ENCODE results near the gene SHE. TPM values are rescaled to one million over a fixed set of nuclear protein-coding genes. Genes with fewer than 3 reads are reported as not detected.

Gene SHE
- total and polyA plus RNA-seq, 2 experiments from 2014 or later: 0.23 to 0.69 TPM

GRCh38 chr1:154481053-154481452 is 21.2 kb downstream of the SHE start:
- TF ChIP-seq ZNF114 (CRISPR knock-in tag; IDR thresholded peaks at IDR 0.05): no peak
- peak; percentile 20 to 25; a peak in 3 of 4 replicates for TF ChIP-seq CTCF (conservative IDR thresholded peaks at IDR 0.05; ENCODE audit: low read depth in 2 of 2)
- TF ChIP-seq EZH2phosphoT487 (IDR thresholded peaks at IDR 0.05; ENCODE audit: unreplicated experiment): no peak
- no peak for TF ChIP-seq REST (IDR thresholded peaks at IDR 0.05; ENCODE audit: unreplicated experiment)
- Histone ChIP-seq H3K4me1 (ENCODE audit: insufficient read depth) (peaks cover 8% of the 10 kb centered on the region), H4K20me1 (replicated peaks; ENCODE audit: insufficient read depth) (no peaks in the 10 kb centered on the region), H3K36me3 (ENCODE audit: insufficient read depth) (no peaks in the 10 kb centered on the region), H3K4me3 (no peak overlapping the region), H3K27ac (ENCODE audit: low read depth) (no peak overlapping the region), H3K27me3 (ENCODE audit: insufficient read depth) (no peaks in the 10 kb centered on the region), H3F3A (replicated peaks; ENCODE audit: low read depth) (no peaks in the 10 kb centered on the region), H3K4me2 (no peak overlapping the region), H3K9me2 (ENCODE audit: insufficient read depth) (no peaks in the 10 kb centered on the region), H2AFZ (no peak overlapping the region), H3K79me2 (replicated peaks; ENCODE audit: insufficient read depth) (no peaks in the 10 kb centered on the region)
- no peaks in the 10 kb centered on the region for H3K27me3 Mint-ChIP-seq (ENCODE audit: insufficient read depth, low read depth, poor library complexity)
- H3K36me3 Mint-ChIP-seq (ENCODE audit: low read depth): no peaks in the 10 kb centered on the region
- H3K9me3 Mint-ChIP-seq: no peaks in the 10 kb centered on the region
- no peak overlapping the region for H3K4me3 Mint-ChIP-seq
- no peak overlapping the region for H3K27ac Mint-ChIP-seq
- DNase-seq (ENCODE audit: low spot score) (peak; percentile 47), ATAC-seq (no peak)
- H3K4me1 Mint-ChIP-seq: peaks cover 24% of the 10 kb centered on the region

- Histone ChIP-seq H3K4me1 (ENCODE audit: insufficient read depth) (peaks cover 8% of the 10 kb centered on the region), H3K27ac (ENCODE audit: low read depth) (no peak overlapping the region), H3F3A (replicated peaks; ENCODE audit: low read depth) (no peaks in the 10 kb centered on the region), H2AFZ (no peak overlapping the region), H4K20me1 (replicated peaks; ENCODE audit: insufficient read depth) (no peaks in the 10 kb centered on the region), H3K36me3 (ENCODE audit: insufficient read depth) (no peaks in the 10 kb centered on the region), H3K9me2 (ENCODE audit: insufficient read depth) (no peaks in the 10 kb centered on the region), H3K79me2 (replicated peaks; ENCODE audit: insufficient read depth) (no peaks in the 10 kb centered on the region), H3K27me3 (ENCODE audit: insufficient read depth) (no peaks in the 10 kb centered on the region), H3K4me3 (no peak overlapping the region), H3K4me2 (no peak overlapping the region)
- H3K4me3 Mint-ChIP-seq: no peak overlapping the region
- TF ChIP-seq CTCF (conservative IDR thresholded peaks at IDR 0.05; ENCODE audit: low read depth in 2 of 2) (peak; percentile 94 to 99), EZH2phosphoT487 (IDR thresholded peaks at IDR 0.05; ENCODE audit: unreplicated experiment) (no peak)
- ATAC-seq (peak; percentile 91), DNase-seq (ENCODE audit: low spot score) (peak; percentile 81)
- H3K4me1 Mint-ChIP-seq: peaks cover 20% of the 10 kb centered on the region
- no peak overlapping the region for H3K27ac Mint-ChIP-seq
- H3K27me3 Mint-ChIP-seq (ENCODE audit: insufficient read depth, low read depth, poor library complexity): no peaks in the 10 kb centered on the region
- H3K36me3 Mint-ChIP-seq (ENCODE audit: low read depth): no peaks in the 10 kb centered on the region
- no peaks in the 10 kb centered on the region for H3K9me3 Mint-ChIP-seq
These were observed 22.3 kb downstream of the SHE start for GRCh38 chr1:154479764-154480421.
